Testis (tissue), 3 donors: Measurements from ENCODE around the gene CENPO. TPM values are rescaled to one million over a fixed set of nuclear protein-coding genes. Genes with fewer than 3 reads are reported as not detected.

Experiments used
- DNase-seq: peaks from one replicate; pipeline ENCODE4 v3.0.0-alpha.2; 2019
- H3K27ac ChIP-seq, 2 donors: fragments of 200-600 bp; sonication (generic); one replicate each; pipeline ENCODE4 v1.5.1; 2019
- H3K27me3 ChIP-seq: fragments of 200-600 bp; sonication (generic); one replicate; pipeline ENCODE4 v1.5.1; 2019
- H3K36me3 ChIP-seq: fragments of 200-600 bp; sonication (generic); one replicate; pipeline ENCODE4 v1.5.1; 2017; ENCODE audit warnings: low read depth; ENCODE audit errors: missing control alignments
- H3K4me1 ChIP-seq: fragments of 200-600 bp; sonication (generic); one replicate; pipeline ENCODE4 v1.5.1; 2019
- H3K4me3 ChIP-seq, 2 donors: fragments of 200-600 bp; sonication (generic); one replicate each; pipeline ENCODE4 v1.5.1; 2017 to 2019
- H3K9me3 ChIP-seq: fragments of 200-600 bp; sonication (generic); one replicate; pipeline ENCODE4 v1.5.1; 2017
- CTCF ChIP-seq, 3 experiments: fragments of 450-650 bp in 2 of 3; fragments of 200-600 bp in 1 of 3; sonication (generic) in 1 of 3; IDR thresholded peaks; one replicate each; pipeline ENCODE4 v1.5.1; 2016 to 2019; ENCODE audit warnings: antibody characterized with exemption in 3 of 3, mild to moderate bottlenecking in 2 of 3, moderate library complexity in 1 of 3
- POLR2A ChIP-seq: fragments of 450-650 bp; IDR thresholded peaks from one replicate; pipeline ENCODE4 v1.6.1; 2017; ENCODE audit warnings: antibody characterized with exemption, mild to moderate bottlenecking, moderate library complexity
- WGBS, 2 donors: methylation state at CpG; one replicate each; pipeline ENCODE4 v1.1.5; 2018; 5-methylcytosine and 5-hydroxymethylcytosine counted together
- intact Hi-C: fragments of 100-400 bp; cut with DNase I; formaldehyde crosslinking; loops from one replicate; pipeline ENCODE4 v1.15.1; 2023; ENCODE audit warnings: low total_unique reads
- polyA plus RNA-seq: library from polyadenylated mRNA; stranded (reverse); fragments of 350-450 nt; fragmentation: Illumina TruSeq; extraction: RNeasy Lipid Tissue Mini Kit (QIAGEN cat#74804); gene quantifications from one replicate; pipeline ENCODE4 v1.2.3, GENCODE V29; 2014; ENCODE audit warnings: low read depth, low replicate concordance; ENCODE audit not compliant: insufficient read depth
- total RNA-seq, 2 donors: library from RNA; depleted of rRNA; stranded (reverse); fragments of >200 nt; gene quantifications; one replicate each; pipeline ENCODE4 v1.2.3, GENCODE V29; 2016

The CENPO gene
- total and polyA plus RNA-seq, 3 donors from 2014 or later: 27.1 to 41.2 (median 32.8) TPM

DNA sequence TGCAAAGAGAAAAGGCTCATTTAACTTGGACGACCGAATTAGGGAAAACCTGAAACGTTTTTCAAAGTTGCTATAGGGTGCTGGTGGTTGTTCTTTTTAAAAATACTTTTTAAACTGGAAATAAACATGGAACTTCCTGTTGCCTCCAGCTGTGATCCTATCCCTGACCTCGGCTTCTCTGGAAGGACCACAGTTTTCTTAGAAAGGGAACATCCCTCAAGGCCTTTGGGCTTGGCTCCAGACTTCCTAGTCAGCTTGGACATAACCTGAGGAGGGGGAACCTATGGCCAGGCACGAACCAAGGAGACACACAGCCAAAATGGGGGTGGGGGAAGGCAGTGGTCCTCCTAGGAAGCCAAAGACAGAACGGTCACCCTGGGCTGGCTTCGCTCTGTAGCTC lies 57.7 kb downstream of the CENPO start:
- no peaks in the 10 kb centered on the region for H3K36me3 ChIP-seq
- H3K9me3 ChIP-seq: no peaks in the 10 kb centered on the region
- H3K4me3 ChIP-seq: no peak overlapping the region
- H3K27ac ChIP-seq: peak overlapping the region in 1 of 2 donors; percentile 68
- TF ChIP-seq CTCF (IDR thresholded peaks at IDR 0.05) (no peak), POLR2A (no peak)
- H3K4me1 ChIP-seq: peaks cover 28% of the 10 kb centered on the region
- no peaks in the 10 kb centered on the region for H3K27me3 ChIP-seq
- WGBS, 2 donors: 46 to 75% methylated on average over 5 to 7 of the region's 7 CpGs
- DNase-seq: peak; percentile 74
- intact Hi-C loops: no loop called here

DNA sequence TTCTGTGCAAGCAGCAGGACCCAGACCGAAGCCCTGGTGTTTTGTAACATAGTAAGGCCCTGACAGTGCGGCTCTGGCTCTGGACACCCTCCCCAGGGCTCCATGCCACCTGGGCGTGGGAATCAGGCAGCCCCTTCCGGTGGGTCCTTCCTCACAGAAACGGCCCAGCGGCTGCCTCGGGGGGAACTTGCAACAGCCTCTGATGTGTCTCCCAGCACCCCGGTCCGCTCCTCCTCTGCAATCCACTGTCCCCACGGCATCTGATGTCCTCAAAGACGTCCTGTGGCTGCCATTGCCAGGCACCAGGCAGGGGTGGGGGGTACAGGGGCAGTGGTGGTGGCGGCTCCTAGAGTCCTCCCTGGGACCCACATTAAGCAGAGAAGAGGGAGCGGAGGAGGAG lies 58.8 kb downstream of the CENPO start:
- intact Hi-C loops: no loop called here
- no peak overlapping the region for H3K27ac ChIP-seq
- no peaks in the 10 kb centered on the region for H3K36me3 ChIP-seq
- no peaks in the 10 kb centered on the region for H3K9me3 ChIP-seq
- DNase-seq: no peak
- peaks cover 39% of the 10 kb centered on the region for H3K4me1 ChIP-seq
- no peaks in the 10 kb centered on the region for H3K27me3 ChIP-seq
- H3K4me3 ChIP-seq: no peak overlapping the region
- TF ChIP-seq POLR2A: no peak
- 92% methylated on average over 13 of the region's 13 CpGs; no CpG with 5 or more reads in 1 of the 2 donors for WGBS, 2 donors

DNA sequence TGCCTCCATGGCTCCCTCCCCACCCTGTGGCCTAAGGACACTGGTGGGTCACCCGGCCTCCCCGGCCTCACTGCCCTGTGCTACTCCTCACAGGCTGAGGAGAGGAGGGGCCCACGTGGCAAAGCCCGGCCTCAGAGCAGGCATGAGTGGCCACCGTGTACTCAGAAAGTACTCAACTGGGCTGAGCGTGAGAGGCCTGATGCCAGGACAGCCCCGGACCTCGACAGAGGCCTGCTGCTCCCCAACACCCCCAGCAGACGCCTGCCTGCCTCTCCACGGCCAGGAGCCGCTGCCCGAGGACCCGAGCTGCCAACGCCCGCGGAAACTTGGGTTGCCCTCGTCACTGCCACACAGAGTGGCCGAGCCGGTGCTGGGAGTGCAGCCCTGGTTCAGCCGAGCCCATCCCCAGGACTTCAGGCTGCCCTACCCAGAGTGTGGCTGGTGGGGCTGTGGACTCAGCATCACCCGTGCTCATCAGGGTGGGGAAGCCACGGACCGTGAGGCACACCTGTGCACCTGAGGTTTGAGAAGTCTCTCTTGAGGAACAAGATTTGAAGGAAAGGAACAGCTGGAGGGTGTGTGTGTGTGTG lies 59.3 kb downstream of the CENPO start:
- H3K4me3 ChIP-seq: no peak overlapping the region
- H3K9me3 ChIP-seq: no peaks in the 10 kb centered on the region
- 88 to 97% methylated on average over 9 to 17 of the region's 23 CpGs for WGBS, 2 donors
- no peak for TF ChIP-seq POLR2A
- no peak for TF ChIP-seq CTCF (IDR thresholded peaks at IDR 0.05)
- no peaks in the 10 kb centered on the region for H3K27me3 ChIP-seq
- intact Hi-C loops: no loop called here
- no peak for DNase-seq
- peaks cover 43% of the 10 kb centered on the region for H3K4me1 ChIP-seq
- H3K36me3 ChIP-seq: no peaks in the 10 kb centered on the region
- no peak overlapping the region for H3K27ac ChIP-seq

- TF ChIP-seq CTCF (IDR thresholded peaks at IDR 0.05): no peak
- TF ChIP-seq POLR2A: no peak
- Histone ChIP-seq H3K4me1 (peaks cover 43% of the 10 kb centered on the region), H3K9me3 (no peaks in the 10 kb centered on the region), H3K36me3 (no peaks in the 10 kb centered on the region), H3K27me3 (no peaks in the 10 kb centered on the region), H3K4me3 (no peak overlapping the region), H3K27ac (no peak overlapping the region)
- intact Hi-C loops: no loop called here
- 90 to 94% methylated on average over 9 of the region's 9 CpGs for WGBS, 2 donors
- no peak for DNase-seq
Observed at GRCh38 chr2:24853046-24853445, 59.8 kb downstream of the CENPO start.

- no peaks in the 10 kb centered on the region for H3K27me3 ChIP-seq
- peak overlapping the region in 1 of 2 donors; percentile 80 for H3K27ac ChIP-seq
- H3K9me3 ChIP-seq: no peaks in the 10 kb centered on the region
- DNase-seq: no peak
- no peaks in the 10 kb centered on the region for H3K36me3 ChIP-seq
- intact Hi-C loops: no loop called here
- H3K4me3 ChIP-seq: no peak overlapping the region
- H3K4me1 ChIP-seq: peaks cover 43% of the 10 kb centered on the region
- no peak for TF ChIP-seq CTCF (IDR thresholded peaks at IDR 0.05)
- no peak for TF ChIP-seq POLR2A
- WGBS, 2 donors: 67 to 85% methylated on average over 3 of the region's 3 CpGs
Observed at GRCh38 chr2:24853996-24854395, 60.8 kb downstream of the CENPO start.
